ENCODE results near the gene SEL1L2. TPM values are rescaled to one million over a fixed set of nuclear protein-coding genes. Genes with fewer than 3 reads are reported as not detected.

The SEL1L2 gene
- total and polyA plus RNA-seq, 9 of the 15 experiments (the other 6 are each of a cell fraction or from before 2014, with no cell fraction given): not detected

DNA sequence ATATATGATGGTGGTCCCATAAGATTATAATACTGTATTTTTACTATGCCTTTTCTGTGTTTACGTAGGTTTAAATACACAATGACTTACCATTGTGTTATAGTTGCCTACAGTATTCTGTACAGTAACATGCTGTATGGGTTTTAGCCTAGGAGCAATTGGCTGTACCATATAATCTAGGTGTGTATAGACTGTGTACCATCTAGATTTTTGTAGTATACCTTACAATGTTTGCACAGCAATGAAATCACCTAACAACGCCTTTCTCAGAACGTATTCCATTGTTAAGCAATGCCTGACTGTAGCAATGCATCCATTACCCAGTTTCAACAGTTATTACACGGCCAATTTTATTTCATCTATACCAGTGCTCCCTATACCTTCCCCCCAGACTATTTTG, 15.6 kb upstream of the SEL1L2 start:
- 0% methylated on average over 4 of the region's 4 CpGs for WGBS (ENCODE audit: insufficient coverage, low coverage, missing lambda C conversion rate)
- intact Hi-C loops (cut with micrococcal nuclease): no loop called here
- TF ChIP-seq ZNF668 (CRISPR knock-in tag; IDR thresholded peaks at IDR 0.05) (no peak), FOXP1 (CRISPR knock-in tag; IDR thresholded peaks at IDR 0.05) (no peak), ZNF644 (tag; IDR thresholded peaks at IDR 0.05; ENCODE audit: low read depth) (no peak), MIER1 (IDR thresholded peaks at IDR 0.05; ENCODE audit: low read depth) (no peak), BCL6 (CRISPR knock-in tag; IDR thresholded peaks at IDR 0.05) (no peak), ETV1 (tag; conservative IDR thresholded peaks at IDR 0.05; ENCODE audit: low read depth) (no peak), ZNF174 (CRISPR knock-in tag; IDR thresholded peaks at IDR 0.05) (no peak), ZNF282 (CRISPR knock-in tag; IDR thresholded peaks at IDR 0.05) (no peak), MTF1 (CRISPR knock-in tag; IDR thresholded peaks at IDR 0.05; ENCODE audit: borderline replicate concordance) (no peak)
- TF ChIP-seq, protein P1, sequence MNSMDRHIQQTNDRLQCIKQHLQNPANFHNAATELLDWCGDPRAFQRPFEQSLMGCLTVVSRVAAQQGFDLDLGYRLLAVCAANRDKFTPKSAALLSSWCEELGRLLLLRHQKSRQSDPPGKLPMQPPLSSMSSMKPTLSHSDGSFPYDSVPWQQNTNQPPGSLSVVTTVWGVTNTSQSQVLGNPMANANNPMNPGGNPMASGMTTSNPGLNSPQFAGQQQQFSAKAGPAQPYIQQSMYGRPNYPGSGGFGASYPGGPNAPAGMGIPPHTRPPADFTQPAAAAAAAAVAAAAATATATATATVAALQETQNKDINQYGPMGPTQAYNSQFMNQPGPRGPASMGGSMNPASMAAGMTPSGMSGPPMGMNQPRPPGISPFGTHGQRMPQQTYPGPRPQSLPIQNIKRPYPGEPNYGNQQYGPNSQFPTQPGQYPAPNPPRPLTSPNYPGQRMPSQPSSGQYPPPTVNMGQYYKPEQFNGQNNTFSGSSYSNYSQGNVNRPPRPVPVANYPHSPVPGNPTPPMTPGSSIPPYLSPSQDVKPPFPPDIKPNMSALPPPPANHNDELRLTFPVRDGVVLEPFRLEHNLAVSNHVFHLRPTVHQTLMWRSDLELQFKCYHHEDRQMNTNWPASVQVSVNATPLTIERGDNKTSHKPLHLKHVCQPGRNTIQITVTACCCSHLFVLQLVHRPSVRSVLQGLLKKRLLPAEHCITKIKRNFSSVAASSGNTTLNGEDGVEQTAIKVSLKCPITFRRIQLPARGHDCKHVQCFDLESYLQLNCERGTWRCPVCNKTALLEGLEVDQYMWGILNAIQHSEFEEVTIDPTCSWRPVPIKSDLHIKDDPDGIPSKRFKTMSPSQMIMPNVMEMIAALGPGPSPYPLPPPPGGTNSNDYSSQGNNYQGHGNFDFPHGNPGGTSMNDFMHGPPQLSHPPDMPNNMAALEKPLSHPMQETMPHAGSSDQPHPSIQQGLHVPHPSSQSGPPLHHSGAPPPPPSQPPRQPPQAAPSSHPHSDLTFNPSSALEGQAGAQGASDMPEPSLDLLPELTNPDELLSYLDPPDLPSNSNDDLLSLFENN (IDR thresholded peaks at IDR 0.05; ENCODE audit: low read depth in 2 of 2, low read length in 2 of 2): no peak
- TF ChIP-seq, protein P2, sequence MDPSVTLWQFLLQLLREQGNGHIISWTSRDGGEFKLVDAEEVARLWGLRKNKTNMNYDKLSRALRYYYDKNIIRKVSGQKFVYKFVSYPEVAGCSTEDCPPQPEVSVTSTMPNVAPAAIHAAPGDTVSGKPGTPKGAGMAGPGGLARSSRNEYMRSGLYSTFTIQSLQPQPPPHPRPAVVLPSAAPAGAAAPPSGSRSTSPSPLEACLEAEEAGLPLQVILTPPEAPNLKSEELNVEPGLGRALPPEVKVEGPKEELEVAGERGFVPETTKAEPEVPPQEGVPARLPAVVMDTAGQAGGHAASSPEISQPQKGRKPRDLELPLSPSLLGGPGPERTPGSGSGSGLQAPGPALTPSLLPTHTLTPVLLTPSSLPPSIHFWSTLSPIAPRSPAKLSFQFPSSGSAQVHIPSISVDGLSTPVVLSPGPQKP (CRISPR knock-in tag; IDR thresholded peaks at IDR 0.05): no peak
- TF ChIP-seq, protein P3, sequence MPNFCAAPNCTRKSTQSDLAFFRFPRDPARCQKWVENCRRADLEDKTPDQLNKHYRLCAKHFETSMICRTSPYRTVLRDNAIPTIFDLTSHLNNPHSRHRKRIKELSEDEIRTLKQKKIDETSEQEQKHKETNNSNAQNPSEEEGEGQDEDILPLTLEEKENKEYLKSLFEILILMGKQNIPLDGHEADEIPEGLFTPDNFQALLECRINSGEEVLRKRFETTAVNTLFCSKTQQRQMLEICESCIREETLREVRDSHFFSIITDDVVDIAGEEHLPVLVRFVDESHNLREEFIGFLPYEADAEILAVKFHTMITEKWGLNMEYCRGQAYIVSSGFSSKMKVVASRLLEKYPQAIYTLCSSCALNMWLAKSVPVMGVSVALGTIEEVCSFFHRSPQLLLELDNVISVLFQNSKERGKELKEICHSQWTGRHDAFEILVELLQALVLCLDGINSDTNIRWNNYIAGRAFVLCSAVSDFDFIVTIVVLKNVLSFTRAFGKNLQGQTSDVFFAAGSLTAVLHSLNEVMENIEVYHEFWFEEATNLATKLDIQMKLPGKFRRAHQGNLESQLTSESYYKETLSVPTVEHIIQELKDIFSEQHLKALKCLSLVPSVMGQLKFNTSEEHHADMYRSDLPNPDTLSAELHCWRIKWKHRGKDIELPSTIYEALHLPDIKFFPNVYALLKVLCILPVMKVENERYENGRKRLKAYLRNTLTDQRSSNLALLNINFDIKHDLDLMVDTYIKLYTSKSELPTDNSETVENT (CRISPR knock-in tag; IDR thresholded peaks at IDR 0.05): no peak
- TF ChIP-seq, protein P4, sequence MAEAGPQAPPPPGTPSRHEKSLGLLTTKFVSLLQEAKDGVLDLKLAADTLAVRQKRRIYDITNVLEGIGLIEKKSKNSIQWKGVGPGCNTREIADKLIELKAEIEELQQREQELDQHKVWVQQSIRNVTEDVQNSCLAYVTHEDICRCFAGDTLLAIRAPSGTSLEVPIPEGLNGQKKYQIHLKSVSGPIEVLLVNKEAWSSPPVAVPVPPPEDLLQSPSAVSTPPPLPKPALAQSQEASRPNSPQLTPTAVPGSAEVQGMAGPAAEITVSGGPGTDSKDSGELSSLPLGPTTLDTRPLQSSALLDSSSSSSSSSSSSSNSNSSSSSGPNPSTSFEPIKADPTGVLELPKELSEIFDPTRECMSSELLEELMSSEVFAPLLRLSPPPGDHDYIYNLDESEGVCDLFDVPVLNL (CRISPR knock-in tag; IDR thresholded peaks at IDR 0.05; ENCODE audit: low read depth): no peak

More for the DNA sequence above, 15.6 kb upstream of the SEL1L2 start:
- no peak overlapping the region for H3K4me2 ChIP-seq (ENCODE audit: insufficient read depth, low read length)
- in situ Hi-C loops (cut with MboI): no loop called here
- BruUV-seq (replicated peaks): no TSS peak
- ChIA-PET POLR2A (no interaction called here), CTCF (ENCODE audit: low intra/inter-chr PET ratio) (no interaction called here)
- H3K4me3 ChIP-seq: no peak overlapping the region
- no peak for ATAC-seq
- no peaks in the 10 kb centered on the region for H3K9me3 ChIP-seq (replicated peaks; ENCODE audit: control insufficient read depth, insufficient read depth, low read depth, low read length)
- DNase-seq (ENCODE audit: extremely low read depth in 1 of 4, low spot score in 3 of 4): no peak
- H4K20me1 ChIP-seq (replicated peaks; ENCODE audit: control insufficient read depth, insufficient read depth, low read length): no peaks in the 10 kb centered on the region
- no peak for FAIRE-seq
- H2AFZ ChIP-seq (ENCODE audit: low read depth, low read length): no peak overlapping the region
- H3K4me1 ChIP-seq (replicated peaks in 1 of 2; ENCODE audit: control insufficient read depth in 2 of 2, insufficient read depth in 2 of 2, low read length in 2 of 2): no peaks in the 10 kb centered on the region
- H3K36me3 ChIP-seq (ENCODE audit: control insufficient read depth, insufficient read depth, low read length): no peaks in the 10 kb centered on the region
- H3K9ac ChIP-seq (ENCODE audit: insufficient read depth in 1 of 2, low read depth in 2 of 2, low read length in 2 of 2): no peak overlapping the region
- no peaks in the 10 kb centered on the region for H3K79me2 ChIP-seq (ENCODE audit: control insufficient read depth, insufficient read depth, low read length)
- no peak overlapping the region for H3K27ac ChIP-seq (ENCODE audit: extremely low read depth, low read depth, low read length)
- H3K27me3 ChIP-seq (ENCODE audit: control insufficient read depth in 2 of 2, insufficient read depth in 2 of 2, low read length in 2 of 2): no peaks in the 10 kb centered on the region
- H3K9me1 ChIP-seq (ENCODE audit: control insufficient read depth, insufficient read depth, low read length): no peaks in the 10 kb centered on the region

Measured in K562 (cell line).